ENCODE data around the gene TAPBP. TPM values are rescaled to one million over a fixed set of nuclear protein-coding genes. Genes with fewer than 3 reads are reported as not detected.

The TAPBP gene
- total and polyA plus RNA-seq, 9 of the 15 experiments (the other 6 are each of a cell fraction or from before 2014, with no cell fraction given), result 5.6 to 74.0 (median 22.3) TPM

DNA sequence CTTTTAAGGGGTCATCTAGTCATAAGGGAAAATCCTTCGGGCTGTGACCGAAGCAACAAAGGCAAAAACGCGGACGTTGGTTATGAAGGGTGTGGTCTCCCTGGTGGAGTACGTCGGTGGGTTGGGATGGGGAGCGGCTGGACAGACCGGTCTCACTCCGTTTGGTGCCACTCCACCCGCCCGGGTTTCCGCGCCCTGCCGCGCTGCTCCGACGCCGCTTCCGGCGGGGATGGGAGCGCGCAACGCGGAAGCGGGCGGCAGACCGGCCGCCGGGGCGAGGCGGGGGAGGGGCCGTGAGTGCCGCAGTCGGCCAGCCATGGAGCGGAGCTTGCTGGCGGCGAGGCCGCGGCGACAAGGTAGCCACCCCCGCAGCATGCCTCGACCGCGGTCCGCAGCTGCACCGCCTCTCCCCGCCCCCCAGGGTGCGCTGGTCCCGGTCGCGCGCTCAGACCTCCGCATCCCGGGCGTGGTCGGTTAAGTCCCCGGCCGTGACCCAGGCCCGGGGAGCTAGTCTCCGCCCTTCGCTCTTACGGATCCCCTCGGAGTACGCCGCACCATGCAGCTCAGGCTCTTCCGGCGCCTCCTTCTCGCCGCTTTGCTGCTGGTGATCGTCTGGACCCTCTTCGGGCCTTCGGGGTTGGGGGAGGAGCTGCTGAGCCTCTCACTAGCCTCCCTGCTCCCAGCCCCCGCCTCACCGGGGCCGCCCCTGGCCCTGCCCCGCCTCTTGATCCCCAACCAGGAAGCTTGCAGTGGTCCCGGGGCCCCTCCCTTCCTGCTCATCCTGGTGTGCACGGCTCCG is 36.8 kb downstream of the TAPBP start, which contains the start of gene B3GALT4 (continued):
- TF ChIP-seq, protein P1, sequence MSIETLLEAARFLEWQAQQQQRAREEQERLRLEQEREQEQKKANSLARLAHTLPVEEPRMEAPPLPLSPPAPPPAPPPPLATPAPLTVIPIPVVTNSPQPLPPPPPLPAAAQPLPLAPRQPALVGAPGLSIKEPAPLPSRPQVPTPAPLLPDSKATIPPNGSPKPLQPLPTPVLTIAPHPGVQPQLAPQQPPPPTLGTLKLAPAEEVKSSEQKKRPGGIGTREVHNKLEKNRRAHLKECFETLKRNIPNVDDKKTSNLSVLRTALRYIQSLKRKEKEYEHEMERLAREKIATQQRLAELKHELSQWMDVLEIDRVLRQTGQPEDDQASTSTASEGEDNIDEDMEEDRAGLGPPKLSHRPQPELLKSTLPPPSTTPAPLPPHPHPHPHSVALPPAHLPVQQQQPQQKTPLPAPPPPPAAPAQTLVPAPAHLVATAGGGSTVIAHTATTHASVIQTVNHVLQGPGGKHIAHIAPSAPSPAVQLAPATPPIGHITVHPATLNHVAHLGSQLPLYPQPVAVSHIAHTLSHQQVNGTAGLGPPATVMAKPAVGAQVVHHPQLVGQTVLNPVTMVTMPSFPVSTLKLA (conservative IDR thresholded peaks at IDR 0.05), result peak; percentile 70 to 90; a peak in 2 of 4 replicates
- no peak for TF ChIP-seq CBX2 (IDR thresholded peaks at IDR 0.05; ENCODE audit: insufficient read depth, low read length, poor library complexity, severe bottlenecking)
- TF ChIP-seq, protein P2, sequence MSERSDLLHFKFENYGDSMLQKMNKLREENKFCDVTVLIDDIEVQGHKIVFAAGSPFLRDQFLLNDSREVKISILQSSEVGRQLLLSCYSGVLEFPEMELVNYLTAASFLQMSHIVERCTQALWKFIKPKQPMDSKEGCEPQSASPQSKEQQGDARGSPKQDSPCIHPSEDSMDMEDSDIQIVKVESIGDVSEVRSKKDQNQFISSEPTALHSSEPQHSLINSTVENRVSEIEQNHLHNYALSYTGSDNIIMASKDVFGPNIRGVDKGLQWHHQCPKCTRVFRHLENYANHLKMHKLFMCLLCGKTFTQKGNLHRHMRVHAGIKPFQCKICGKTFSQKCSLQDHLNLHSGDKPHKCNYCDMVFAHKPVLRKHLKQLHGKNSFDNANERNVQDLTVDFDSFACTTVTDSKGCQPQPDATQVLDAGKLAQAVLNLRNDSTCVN (CRISPR knock-in tag; IDR thresholded peaks at IDR 0.05), result peak; percentile 81; the same call in 1 of the 2 replicates
- peak; percentile 62 for TF ChIP-seq ZNF197 (CRISPR knock-in tag; IDR thresholded peaks at IDR 0.05; ENCODE audit: low read depth)
- TF ChIP-seq, protein P3, sequence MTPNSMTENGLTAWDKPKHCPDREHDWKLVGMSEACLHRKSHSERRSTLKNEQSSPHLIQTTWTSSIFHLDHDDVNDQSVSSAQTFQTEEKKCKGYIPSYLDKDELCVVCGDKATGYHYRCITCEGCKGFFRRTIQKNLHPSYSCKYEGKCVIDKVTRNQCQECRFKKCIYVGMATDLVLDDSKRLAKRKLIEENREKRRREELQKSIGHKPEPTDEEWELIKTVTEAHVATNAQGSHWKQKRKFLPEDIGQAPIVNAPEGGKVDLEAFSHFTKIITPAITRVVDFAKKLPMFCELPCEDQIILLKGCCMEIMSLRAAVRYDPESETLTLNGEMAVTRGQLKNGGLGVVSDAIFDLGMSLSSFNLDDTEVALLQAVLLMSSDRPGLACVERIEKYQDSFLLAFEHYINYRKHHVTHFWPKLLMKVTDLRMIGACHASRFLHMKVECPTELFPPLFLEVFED (CRISPR knock-in tag; conservative IDR thresholded peaks at IDR 0.05), result peak; percentile 98
- TF ChIP-seq, protein P4, sequence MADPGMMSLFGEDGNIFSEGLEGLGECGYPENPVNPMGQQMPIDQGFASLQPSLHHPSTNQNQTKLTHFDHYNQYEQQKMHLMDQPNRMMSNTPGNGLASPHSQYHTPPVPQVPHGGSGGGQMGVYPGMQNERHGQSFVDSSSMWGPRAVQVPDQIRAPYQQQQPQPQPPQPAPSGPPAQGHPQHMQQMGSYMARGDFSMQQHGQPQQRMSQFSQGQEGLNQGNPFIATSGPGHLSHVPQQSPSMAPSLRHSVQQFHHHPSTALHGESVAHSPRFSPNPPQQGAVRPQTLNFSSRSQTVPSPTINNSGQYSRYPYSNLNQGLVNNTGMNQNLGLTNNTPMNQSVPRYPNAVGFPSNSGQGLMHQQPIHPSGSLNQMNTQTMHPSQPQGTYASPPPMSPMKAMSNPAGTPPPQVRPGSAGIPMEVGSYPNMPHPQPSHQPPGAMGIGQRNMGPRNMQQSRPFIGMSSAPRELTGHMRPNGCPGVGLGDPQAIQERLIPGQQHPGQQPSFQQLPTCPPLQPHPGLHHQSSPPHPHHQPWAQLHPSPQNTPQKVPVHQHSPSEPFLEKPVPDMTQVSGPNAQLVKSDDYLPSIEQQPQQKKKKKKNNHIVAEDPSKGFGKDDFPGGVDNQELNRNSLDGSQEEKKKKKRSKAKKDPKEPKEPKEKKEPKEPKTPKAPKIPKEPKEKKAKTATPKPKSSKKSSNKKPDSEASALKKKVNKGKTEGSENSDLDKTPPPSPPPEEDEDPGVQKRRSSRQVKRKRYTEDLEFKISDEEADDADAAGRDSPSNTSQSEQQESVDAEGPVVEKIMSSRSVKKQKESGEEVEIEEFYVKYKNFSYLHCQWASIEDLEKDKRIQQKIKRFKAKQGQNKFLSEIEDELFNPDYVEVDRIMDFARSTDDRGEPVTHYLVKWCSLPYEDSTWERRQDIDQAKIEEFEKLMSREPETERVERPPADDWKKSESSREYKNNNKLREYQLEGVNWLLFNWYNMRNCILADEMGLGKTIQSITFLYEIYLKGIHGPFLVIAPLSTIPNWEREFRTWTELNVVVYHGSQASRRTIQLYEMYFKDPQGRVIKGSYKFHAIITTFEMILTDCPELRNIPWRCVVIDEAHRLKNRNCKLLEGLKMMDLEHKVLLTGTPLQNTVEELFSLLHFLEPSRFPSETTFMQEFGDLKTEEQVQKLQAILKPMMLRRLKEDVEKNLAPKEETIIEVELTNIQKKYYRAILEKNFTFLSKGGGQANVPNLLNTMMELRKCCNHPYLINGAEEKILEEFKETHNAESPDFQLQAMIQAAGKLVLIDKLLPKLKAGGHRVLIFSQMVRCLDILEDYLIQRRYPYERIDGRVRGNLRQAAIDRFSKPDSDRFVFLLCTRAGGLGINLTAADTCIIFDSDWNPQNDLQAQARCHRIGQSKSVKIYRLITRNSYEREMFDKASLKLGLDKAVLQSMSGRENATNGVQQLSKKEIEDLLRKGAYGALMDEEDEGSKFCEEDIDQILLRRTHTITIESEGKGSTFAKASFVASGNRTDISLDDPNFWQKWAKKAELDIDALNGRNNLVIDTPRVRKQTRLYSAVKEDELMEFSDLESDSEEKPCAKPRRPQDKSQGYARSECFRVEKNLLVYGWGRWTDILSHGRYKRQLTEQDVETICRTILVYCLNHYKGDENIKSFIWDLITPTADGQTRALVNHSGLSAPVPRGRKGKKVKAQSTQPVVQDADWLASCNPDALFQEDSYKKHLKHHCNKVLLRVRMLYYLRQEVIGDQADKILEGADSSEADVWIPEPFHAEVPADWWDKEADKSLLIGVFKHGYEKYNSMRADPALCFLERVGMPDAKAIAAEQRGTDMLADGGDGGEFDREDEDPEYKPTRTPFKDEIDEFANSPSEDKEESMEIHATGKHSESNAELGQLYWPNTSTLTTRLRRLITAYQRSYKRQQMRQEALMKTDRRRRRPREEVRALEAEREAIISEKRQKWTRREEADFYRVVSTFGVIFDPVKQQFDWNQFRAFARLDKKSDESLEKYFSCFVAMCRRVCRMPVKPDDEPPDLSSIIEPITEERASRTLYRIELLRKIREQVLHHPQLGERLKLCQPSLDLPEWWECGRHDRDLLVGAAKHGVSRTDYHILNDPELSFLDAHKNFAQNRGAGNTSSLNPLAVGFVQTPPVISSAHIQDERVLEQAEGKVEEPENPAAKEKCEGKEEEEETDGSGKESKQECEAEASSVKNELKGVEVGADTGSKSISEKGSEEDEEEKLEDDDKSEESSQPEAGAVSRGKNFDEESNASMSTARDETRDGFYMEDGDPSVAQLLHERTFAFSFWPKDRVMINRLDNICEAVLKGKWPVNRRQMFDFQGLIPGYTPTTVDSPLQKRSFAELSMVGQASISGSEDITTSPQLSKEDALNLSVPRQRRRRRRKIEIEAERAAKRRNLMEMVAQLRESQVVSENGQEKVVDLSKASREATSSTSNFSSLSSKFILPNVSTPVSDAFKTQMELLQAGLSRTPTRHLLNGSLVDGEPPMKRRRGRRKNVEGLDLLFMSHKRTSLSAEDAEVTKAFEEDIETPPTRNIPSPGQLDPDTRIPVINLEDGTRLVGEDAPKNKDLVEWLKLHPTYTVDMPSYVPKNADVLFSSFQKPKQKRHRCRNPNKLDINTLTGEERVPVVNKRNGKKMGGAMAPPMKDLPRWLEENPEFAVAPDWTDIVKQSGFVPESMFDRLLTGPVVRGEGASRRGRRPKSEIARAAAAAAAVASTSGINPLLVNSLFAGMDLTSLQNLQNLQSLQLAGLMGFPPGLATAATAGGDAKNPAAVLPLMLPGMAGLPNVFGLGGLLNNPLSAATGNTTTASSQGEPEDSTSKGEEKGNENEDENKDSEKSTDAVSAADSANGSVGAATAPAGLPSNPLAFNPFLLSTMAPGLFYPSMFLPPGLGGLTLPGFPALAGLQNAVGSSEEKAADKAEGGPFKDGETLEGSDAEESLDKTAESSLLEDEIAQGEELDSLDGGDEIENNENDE (IDR thresholded peaks at IDR 0.05; ENCODE audit: low read depth, low read length), result peak; percentile 82
- TF ChIP-seq PTBP1 (IDR thresholded peaks at IDR 0.05; ENCODE audit: low read depth, low read length), result peak; percentile 93
- TF ChIP-seq, protein P5, sequence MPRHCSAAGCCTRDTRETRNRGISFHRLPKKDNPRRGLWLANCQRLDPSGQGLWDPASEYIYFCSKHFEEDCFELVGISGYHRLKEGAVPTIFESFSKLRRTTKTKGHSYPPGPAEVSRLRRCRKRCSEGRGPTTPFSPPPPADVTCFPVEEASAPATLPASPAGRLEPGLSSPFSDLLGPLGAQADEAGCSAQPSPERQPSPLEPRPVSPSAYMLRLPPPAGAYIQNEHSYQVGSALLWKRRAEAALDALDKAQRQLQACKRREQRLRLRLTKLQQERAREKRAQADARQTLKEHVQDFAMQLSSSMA (CRISPR knock-in tag; IDR thresholded peaks at IDR 0.05), result peak; percentile 82
- no peak for TF ChIP-seq ZNF3 (CRISPR knock-in tag; IDR thresholded peaks at IDR 0.05)

Measured in K562 (cell line).